Loucy (cell line): ENCODE results near the gene ZNF541.
"Not testable (repeated sequence)": the region's sequence is repeated elsewhere in the genome, so short reads cannot be mapped to it uniquely, and the experiment has no call there.

Experiments
- H2AFZ ChIP-seq: fragments of 200-600 bp; sonication (generic); 2 replicates; pipeline ENCODE4 v1.6.0; 2016; ENCODE audit warnings: antibody characterized with exemption, mild to moderate bottlenecking, low read length, moderate library complexity
- H3F3A ChIP-seq: fragments of 200-600 bp; 2 replicates; pipeline ENCODE4 v1.6.0; 2016; ENCODE audit warnings: antibody characterized with exemption, low read depth, mild to moderate bottlenecking
- H3K27me3 ChIP-seq: fragments of 200-600 bp; sonication (generic); 2 replicates; pipeline ENCODE4 v1.6.1; 2014; ENCODE audit warnings: low read length, mild to moderate bottlenecking; ENCODE audit not compliant: insufficient read depth, poor library complexity, severe bottlenecking
- H3K36me3 ChIP-seq: fragments of 200-600 bp; sonication (generic); 2 replicates; pipeline ENCODE4 v1.6.1; 2016; ENCODE audit warnings: low read length; ENCODE audit not compliant: insufficient read depth
- H3K4me1 ChIP-seq: fragments of 200-600 bp; sonication (generic); 2 replicates; pipeline ENCODE4 v1.5.1; 2014; ENCODE audit warnings: low read length, mild to moderate bottlenecking; ENCODE audit not compliant: insufficient read depth, poor library complexity, severe bottlenecking
- H3K4me2 ChIP-seq: fragments of 200-600 bp; sonication (generic); 2 replicates; pipeline ENCODE4 v1.6.0; 2014; ENCODE audit warnings: antibody characterized with exemption, low read length, low read depth, mild to moderate bottlenecking; ENCODE audit not compliant: poor library complexity, severe bottlenecking
- H3K4me3 ChIP-seq: fragments of 200-600 bp; sonication (generic); 2 replicates; pipeline ENCODE4 v1.5.1; 2014; ENCODE audit warnings: low read length, mild to moderate bottlenecking, mixed read lengths; ENCODE audit not compliant: poor library complexity, severe bottlenecking
- H3K79me2 ChIP-seq: fragments of 200-600 bp; sonication (generic); 2 replicates; pipeline ENCODE4 v1.6.1; 2014; ENCODE audit warnings: low read length; ENCODE audit not compliant: insufficient read depth
- H3K9ac ChIP-seq: fragments of 200-600 bp; sonication (generic); 2 replicates; pipeline ENCODE4 v1.6.0; 2014; ENCODE audit warnings: mild to moderate bottlenecking, low read depth, low read length, moderate library complexity; ENCODE audit not compliant: poor library complexity, severe bottlenecking
- H3K9me2 ChIP-seq: fragments of 200-600 bp; sonication (generic); replicated peaks from 2 replicates; pipeline ENCODE4 v1.6.1; 2016; ENCODE audit warnings: low read depth, low read length, mixed read lengths
- H3K9me3 ChIP-seq: fragments of 200-600 bp; sonication (generic); 2 replicates; pipeline ENCODE4 v1.6.1; 2014; ENCODE audit warnings: mild to moderate bottlenecking, antibody characterized with exemption, low read length, low read depth; ENCODE audit not compliant: insufficient read depth
- H4K20me1 ChIP-seq: fragments of 200-600 bp; sonication (generic); 2 replicates; pipeline ENCODE4 v1.6.0; 2014; ENCODE audit warnings: antibody characterized with exemption, low read length, mild to moderate bottlenecking; ENCODE audit not compliant: insufficient read depth, poor library complexity, severe bottlenecking
- CTCF ChIP-seq: fragments of 200-600 bp; sonication (generic); conservative IDR thresholded peaks from 2 replicates; pipeline ENCODE4 v1.5.1; 2014; ENCODE audit warnings: mild to moderate bottlenecking, antibody characterized with exemption, low read length
- EZH2phosphoT487 ChIP-seq: fragments of 200-600 bp; IDR thresholded peaks from 2 replicates; pipeline ENCODE4 v1.6.1; 2018; ENCODE audit warnings: antibody characterized with exemption, mild to moderate bottlenecking, moderate library complexity, borderline replicate concordance

Gene ZNF541

DNA sequence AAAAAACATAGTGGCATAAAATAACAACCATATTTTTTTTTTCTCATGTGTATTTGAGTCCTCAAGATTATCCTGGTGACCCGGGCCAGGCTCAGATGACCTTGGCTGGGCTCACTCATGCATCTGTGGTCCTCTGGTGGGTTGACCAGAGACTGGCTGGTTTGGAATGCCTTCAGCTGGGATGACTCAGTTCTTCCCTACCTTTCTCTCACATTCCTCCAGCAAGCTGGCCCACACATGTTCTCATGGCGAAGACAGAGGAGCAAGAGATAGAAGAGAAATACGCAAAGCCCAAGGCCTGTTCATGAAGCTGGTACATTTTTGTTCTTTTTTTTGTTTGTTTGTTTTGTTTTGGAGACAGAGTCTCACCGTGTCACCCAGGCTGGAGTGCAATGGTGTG lies 14.3 kb upstream of the ZNF541 start:
- Histone ChIP-seq H3K9me2 (no peaks in the 10 kb centered on the region), H3K9me3 (no peaks in the 10 kb centered on the region), H3K9ac (no peak overlapping the region), H3K4me2 (no peak overlapping the region), H3K4me3 (no peak overlapping the region), H3K27me3 (no peaks in the 10 kb centered on the region), H2AFZ (no peak overlapping the region), H3F3A (no peaks in the 10 kb centered on the region), H4K20me1 (no peaks in the 10 kb centered on the region), H3K4me1 (peaks cover 3% of the 10 kb centered on the region), H3K36me3 (no peaks in the 10 kb centered on the region), H3K79me2 (no peaks in the 10 kb centered on the region)
- TF ChIP-seq CTCF (no peak), EZH2phosphoT487 (no peak)

DNA sequence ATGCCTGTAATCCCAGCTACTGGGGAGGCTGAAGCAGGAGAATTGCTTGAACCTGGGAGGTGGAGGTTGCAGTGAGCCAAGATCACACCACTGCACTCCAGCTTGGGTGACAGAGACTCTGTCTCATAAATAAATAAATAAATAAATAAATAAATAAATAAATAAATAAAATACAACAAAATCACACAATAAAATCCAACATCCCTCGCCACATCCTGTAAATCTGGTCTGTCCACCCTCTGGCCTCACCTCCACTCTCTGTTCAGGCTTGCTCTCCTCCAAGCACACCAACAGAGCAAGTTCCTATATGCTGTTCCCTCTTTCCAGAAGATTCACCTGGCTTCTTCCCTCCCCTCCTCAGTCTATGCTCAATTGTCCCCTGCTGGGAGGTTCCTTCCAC lies 10.2 kb upstream of the ZNF541 start:
- H3K9me2 ChIP-seq, H3F3A ChIP-seq, H3K9ac ChIP-seq, H2AFZ ChIP-seq, H4K20me1 ChIP-seq, H3K4me3 ChIP-seq, H3K4me2 ChIP-seq, H3K9me3 ChIP-seq, H3K36me3 ChIP-seq, H3K27me3 ChIP-seq, H3K79me2 ChIP-seq: not testable (repeated sequence)
- H3K4me1 ChIP-seq: peaks cover 14% of the 10 kb centered on the region

GRCh38 chr19:47582320-47582909 lies 9.5 kb upstream of the ZNF541 start:
- TF ChIP-seq CTCF: no peak
- no peak for TF ChIP-seq EZH2phosphoT487
- no peaks in the 10 kb centered on the region for H3K79me2 ChIP-seq

GRCh38 chr19:47581605-47582319 lies 8.8 kb upstream of the ZNF541 start:
- no peaks in the 10 kb centered on the region for H3F3A ChIP-seq
- no peak for TF ChIP-seq CTCF
- TF ChIP-seq EZH2phosphoT487: no peak
- no peaks in the 10 kb centered on the region for H3K27me3 ChIP-seq
- H3K9me2 ChIP-seq: no peaks in the 10 kb centered on the region
- peak overlapping the region; percentile 61 for H3K4me2 ChIP-seq
- no peaks in the 10 kb centered on the region for H3K79me2 ChIP-seq
- H3K9ac ChIP-seq: no peak overlapping the region
- peaks cover 14% of the 10 kb centered on the region for H3K4me1 ChIP-seq
- H2AFZ ChIP-seq: peak overlapping the region; percentile 53; the same call in 1 of the 2 replicates
- H3K4me3 ChIP-seq: peak overlapping the region; percentile 45
- no peaks in the 10 kb centered on the region for H4K20me1 ChIP-seq
- H3K9me3 ChIP-seq: no peaks in the 10 kb centered on the region
- no peaks in the 10 kb centered on the region for H3K36me3 ChIP-seq

More at GRCh38 chr19:47582320-47582909, 9.5 kb upstream of the ZNF541 start:
- no peaks in the 10 kb centered on the region for H3K9me3 ChIP-seq
- H3K9me2 ChIP-seq: no peaks in the 10 kb centered on the region
- peak overlapping the region; percentile 45 for H3K4me3 ChIP-seq
- no peak overlapping the region for H3K9ac ChIP-seq
- H3K36me3 ChIP-seq: no peaks in the 10 kb centered on the region
- no peaks in the 10 kb centered on the region for H3F3A ChIP-seq
- H3K4me2 ChIP-seq: peak overlapping the region; percentile 61
- H4K20me1 ChIP-seq: no peaks in the 10 kb centered on the region
- H3K27me3 ChIP-seq: no peaks in the 10 kb centered on the region
- H3K4me1 ChIP-seq: peaks cover 14% of the 10 kb centered on the region
- H2AFZ ChIP-seq: peak overlapping the region; percentile 53; the same call in 1 of the 2 replicates
